T-cell (primary cell): ENCODE results near the gene DOCK9. TPM values are rescaled to one million over a fixed set of nuclear protein-coding genes. Genes with fewer than 3 reads are reported as not detected.

Source experiments
- ATAC-seq, 4 experiments: fragments of 200-7000 bp in 3 of 4; fragments of 150-1000 bp in 1 of 4; cut with Tn5 transposase; replicated peaks in 1 of 4; 1 replicate in 3 of 4; 2 replicates in 1 of 4; pipeline ENCODE4 v1.10.0; 2021; ENCODE audit warnings: moderate library complexity in 3 of 4, mild to moderate bottlenecking in 2 of 4, moderate number of reproducible peaks in 1 of 4
- CTCF ChIA-PET, 2 donors: fragments of 300-600 bp; sonication (Branson Sonifier 250); formaldehyde crosslinking; loops; one replicate each; lab custom pipeline; 2022; ENCODE audit warnings: antibody characterized with exemption in 2 of 2; lab: Charles Lee
- POLR2A ChIA-PET, 2 donors: fragments of 300-600 bp; sonication (Branson Sonifier 250); formaldehyde crosslinking; loops; one replicate each; lab custom pipeline; 2022; ENCODE audit warnings: antibody characterized with exemption in 2 of 2; lab: Charles Lee
- DNase-seq, 35 experiments: peaks; one replicate each; pipeline versions ENCODE4 v3.0.0 to v3.0.0-alpha.2; 2013 to 2023
- H3K27ac ChIP-seq: one replicate; pipeline ENCODE4 v1.5.1; 2013; ENCODE audit warnings: low read length
- H3K27me3 ChIP-seq, 2 experiments: replicated peaks in 1 of 2; 1 replicate in 1 of 2; 2 replicates in 1 of 2; pipeline versions ENCODE4 v1.6.1 to v1.7.0; 2013; ENCODE audit warnings: low read length in 1 of 2, mixed read lengths in 1 of 2; ENCODE audit not compliant: control insufficient read depth in 2 of 2, insufficient read depth in 2 of 2; ENCODE audit errors: extremely low read depth in 1 of 2
- H3K36me3 ChIP-seq, 2 donors: 1 replicate in 1 of 2; 2 replicates in 1 of 2; pipeline versions ENCODE4 v1.6.1 to v1.7.0; 2013; ENCODE audit warnings: low read length in 1 of 2; ENCODE audit not compliant: control insufficient read depth in 2 of 2, insufficient read depth in 1 of 2; ENCODE audit errors: extremely low read depth in 1 of 2
- H3K4me1 ChIP-seq, 2 experiments: 1 replicate in 1 of 2; 2 replicates in 1 of 2; pipeline versions ENCODE4 v1.6.1 to v1.7.0; 2013; ENCODE audit warnings: low read length in 2 of 2, mixed read lengths in 1 of 2; ENCODE audit not compliant: insufficient read depth in 2 of 2, control insufficient read depth in 1 of 2; ENCODE audit errors: extremely low read depth in 1 of 2
- H3K4me3 ChIP-seq, 2 donors: 1 replicate in 1 of 2; 2 replicates in 1 of 2; pipeline versions ENCODE4 v1.5.1 to v1.7.0; 2013; ENCODE audit warnings: mild to moderate bottlenecking in 2 of 2, low read length in 1 of 2, moderate library complexity in 1 of 2; ENCODE audit not compliant: control insufficient read depth in 1 of 2; ENCODE audit errors: extremely low read depth in 1 of 2
- H3K9me3 ChIP-seq: 2 replicates; pipeline ENCODE4 v1.7.0; 2013
- H3K27ac Mint-ChIP-seq, 2 donors: one replicate each; pipeline ENCODE4 v1.8.0; 2020 to 2021; ENCODE audit warnings: mild to moderate bottlenecking in 2 of 2, mixed read lengths in 2 of 2
- H3K27me3 Mint-ChIP-seq, 2 donors: one replicate each; pipeline ENCODE4 v1.8.0; 2021 to 2022; ENCODE audit warnings: mixed read lengths in 2 of 2
- H3K36me3 Mint-ChIP-seq: one replicate; pipeline ENCODE4 v1.8.0; 2021; ENCODE audit warnings: mixed read lengths
- H3K4me1 Mint-ChIP-seq, 3 donors: one replicate each; pipeline ENCODE4 v1.8.0; 2020 to 2022; ENCODE audit warnings: mixed read lengths in 3 of 3, mild to moderate bottlenecking in 1 of 3
- H3K4me3 Mint-ChIP-seq, 3 donors: one replicate each; pipeline ENCODE4 v1.8.0; 2020 to 2022; ENCODE audit warnings: mild to moderate bottlenecking in 3 of 3, mixed read lengths in 3 of 3, moderate library complexity in 3 of 3
- H3K9me3 Mint-ChIP-seq, 3 donors: one replicate each; pipeline ENCODE4 v1.8.0; 2020 to 2022; ENCODE audit warnings: mixed read lengths in 3 of 3
- WGBS: methylation state at CpG from one replicate; pipeline ENCODE4 v1.1.5; 2013; ENCODE audit warnings: missing lambda C conversion rate; ENCODE audit not compliant: insufficient coverage; 5-methylcytosine and 5-hydroxymethylcytosine counted together
- total RNA-seq, 35 experiments: library from RNA in 6 of 35; stranded (reverse) in 6 of 35; fragments of 120-200 nt in 1 of 35; gene quantifications; one replicate each; pipeline versions ENCODE4 v1.2.1 to v1.2.4 and lab custom pipeline; 2013 to 2026

Gene DOCK9
- total RNA-seq, 5 donors from 2014 or later (not counting 1 experiment from before 2014, with no cell fraction given), result 96.2 to 170 (median 162) TPM

GRCh38 chr13:98988780-98989179 lies 10.9 kb upstream of the DOCK9 start:
- peaks cover 0 to 2% of the 10 kb centered on the region in 2 experiments for H3K4me1 ChIP-seq
- H3K27ac ChIP-seq, result no peak overlapping the region
- no peaks in the 10 kb centered on the region for H3K9me3 Mint-ChIP-seq
- H3K36me3 ChIP-seq, result no peaks in the 10 kb centered on the region
- no peak overlapping the region for H3K4me3 ChIP-seq
- ChIA-PET POLR2A (no interaction called here), CTCF (no interaction called here)
- no peaks in the 10 kb centered on the region for H3K27me3 ChIP-seq
- no peaks in the 10 kb centered on the region for H3K9me3 ChIP-seq
- H3K4me3 Mint-ChIP-seq, result no peak overlapping the region
- no peaks in the 10 kb centered on the region for H3K27me3 Mint-ChIP-seq
- peaks cover 62 to 76% (median 72%) of the 10 kb centered on the region in 3 donors for H3K4me1 Mint-ChIP-seq
- peaks cover 24% of the 10 kb centered on the region for H3K36me3 Mint-ChIP-seq
- ATAC-seq (no peak), DNase-seq (no peak)
- 95% methylated on average over 6 of the region's 6 CpGs for WGBS
- H3K27ac Mint-ChIP-seq, result peak overlapping the region in 1 of 2 donors; percentile 79

DNA sequence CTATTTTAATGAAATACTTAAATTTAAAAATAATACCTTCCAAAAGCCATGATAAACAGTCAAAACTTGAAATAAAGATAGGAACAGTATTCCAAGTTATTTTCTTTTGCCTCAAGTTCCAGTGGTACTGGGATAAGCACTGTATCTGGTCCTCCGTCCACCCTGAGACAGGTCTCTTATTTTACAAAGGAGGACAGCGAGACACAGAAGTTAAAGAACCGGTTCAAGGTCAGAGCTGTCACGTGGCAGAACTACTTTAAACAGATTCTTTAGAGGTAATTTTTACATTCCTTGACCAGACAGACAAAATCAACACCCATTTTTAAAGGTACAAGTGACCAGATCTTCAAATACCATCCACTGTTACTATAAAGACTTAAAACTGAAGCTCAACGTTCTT lies 10.4 kb upstream of the DOCK9 start:
- ChIA-PET CTCF (no interaction called here), POLR2A (no interaction called here)
- Histone ChIP-seq H3K27ac (no peak overlapping the region), H3K4me3 (no peak overlapping the region), H3K4me1 (peaks cover 2 to 4% of the 10 kb centered on the region in 2 experiments), H3K27me3 (no peaks in the 10 kb centered on the region), H3K36me3 (no peaks in the 10 kb centered on the region), H3K9me3 (no peaks in the 10 kb centered on the region)
- H3K4me3 Mint-ChIP-seq, result no peak overlapping the region
- 100% methylated on average over 1 of the region's 5 CpGs for WGBS
- DNase-seq, result no peak
- H3K27ac Mint-ChIP-seq, result peak overlapping the region in 1 of 2 donors; percentile 79
- ATAC-seq, result no peak
- no peaks in the 10 kb centered on the region for H3K9me3 Mint-ChIP-seq
- H3K27me3 Mint-ChIP-seq, result no peaks in the 10 kb centered on the region
- peaks cover 22% of the 10 kb centered on the region for H3K36me3 Mint-ChIP-seq
- peaks cover 61 to 74% (median 72%) of the 10 kb centered on the region in 3 donors for H3K4me1 Mint-ChIP-seq

DNA sequence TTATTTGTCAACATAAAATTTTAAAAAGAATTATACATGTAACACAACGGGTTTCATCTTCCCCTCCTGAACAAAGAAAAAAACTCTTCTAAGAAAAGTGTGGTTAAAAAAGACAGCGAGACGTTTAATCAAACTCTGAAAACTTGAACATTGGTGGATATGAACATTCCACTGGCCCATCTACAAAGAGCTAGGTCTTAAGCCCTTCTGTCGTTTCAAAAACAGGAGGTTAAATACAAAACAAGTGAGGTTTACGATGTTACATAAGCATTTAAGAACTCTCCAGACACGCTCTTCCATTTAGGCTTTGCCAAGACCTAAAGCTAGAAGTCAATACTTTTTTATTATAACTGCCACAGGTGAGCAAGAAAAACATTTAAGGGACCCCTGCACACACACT lies 9.4 kb upstream of the DOCK9 start:
- ChIA-PET CTCF (interaction anchor here (0.5 to 1.1 kb wide), 4 partner anchors 40 to 55 kb away, joined by 3 to 8 read pairs (median 6); no protein-coding TSS in a partner anchor), POLR2A (interaction anchor here in 1 of 2 donors (0.7 kb wide), 1 partner anchor 58 kb away, joined by 4 read pairs; no protein-coding TSS in a partner anchor)
- WGBS, result 83% methylated on average over 1 of the region's 6 CpGs
- no peaks in the 10 kb centered on the region for H3K9me3 ChIP-seq
- H3K4me1 ChIP-seq, result peaks cover 3 to 8% of the 10 kb centered on the region in 2 experiments
- H3K36me3 Mint-ChIP-seq, result peaks cover 15% of the 10 kb centered on the region
- no peak overlapping the region for H3K27ac ChIP-seq
- ATAC-seq (peak in 2 of 4 experiments; percentile 44 to 71), DNase-seq (peak in 1 of 35 experiments; percentile 25)
- no peaks in the 10 kb centered on the region for H3K27me3 Mint-ChIP-seq
- H3K4me3 ChIP-seq, result no peak overlapping the region
- peaks cover 61 to 75% (median 72%) of the 10 kb centered on the region in 3 donors for H3K4me1 Mint-ChIP-seq
- no peaks in the 10 kb centered on the region for H3K36me3 ChIP-seq
- no peaks in the 10 kb centered on the region for H3K9me3 Mint-ChIP-seq
- H3K4me3 Mint-ChIP-seq, result peak overlapping the region in 1 of 3 donors; percentile 24
- H3K27me3 ChIP-seq, result no peaks in the 10 kb centered on the region
- peak overlapping the region; percentile 47 to 73 for H3K27ac Mint-ChIP-seq

GRCh38 chr13:98986226-98986846 lies 8.5 kb upstream of the DOCK9 start:
- no peak for ATAC-seq
- 100% methylated on average over 4 of the region's 8 CpGs for WGBS
- peaks cover 63 to 79% (median 79%) of the 10 kb centered on the region in 3 donors for H3K4me1 Mint-ChIP-seq
- no peaks in the 10 kb centered on the region for H3K27me3 Mint-ChIP-seq
- H3K27ac ChIP-seq, result no peak overlapping the region
- DNase-seq, result no peak
- H3K27me3 ChIP-seq, result no peaks in the 10 kb centered on the region
- H3K36me3 Mint-ChIP-seq, result peaks cover 14% of the 10 kb centered on the region
- CTCF ChIA-PET, result interaction anchor here in 1 of 2 donors (0.6 kb wide), 1 partner anchor 436 kb away, joined by 3 read pairs; no protein-coding TSS in a partner anchor
- H3K27ac Mint-ChIP-seq, result peak overlapping the region; percentile 20 to 55
- no peaks in the 10 kb centered on the region for H3K9me3 Mint-ChIP-seq
- no peaks in the 10 kb centered on the region for H3K36me3 ChIP-seq
- H3K9me3 ChIP-seq, result no peaks in the 10 kb centered on the region
- no peak overlapping the region for H3K4me3 Mint-ChIP-seq
- no peak overlapping the region for H3K4me3 ChIP-seq
- POLR2A ChIA-PET, result interaction anchor here (0.6 to 1.1 kb wide), 3 partner anchors 55 to 541 kb away, joined by 3 to 4 read pairs (median 3); no protein-coding TSS in a partner anchor
- H3K4me1 ChIP-seq, result peaks cover 13 to 15% of the 10 kb centered on the region in 2 experiments

DNA sequence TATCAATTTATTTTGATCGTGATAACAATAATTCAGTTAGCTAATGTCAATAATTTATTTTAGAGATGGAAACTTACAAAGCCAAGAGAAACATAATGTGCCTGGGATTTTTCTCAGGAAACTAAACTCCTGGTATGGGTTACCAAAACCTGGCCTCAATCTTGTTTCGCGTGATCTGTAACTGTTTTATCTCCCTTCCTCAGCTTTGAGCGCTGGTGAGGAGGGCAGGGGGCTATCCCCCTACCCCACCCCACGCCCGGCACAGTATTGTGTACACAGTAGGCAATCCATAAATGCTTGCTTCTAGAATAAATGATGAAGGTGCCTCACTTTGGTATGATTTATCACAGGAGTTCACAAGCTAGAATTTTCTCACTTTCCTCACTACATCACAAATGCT lies 7.7 kb upstream of the DOCK9 start:
- Histone ChIP-seq H3K4me3 (no peak overlapping the region), H3K36me3 (no peaks in the 10 kb centered on the region), H3K27ac (no peak overlapping the region), H3K27me3 (no peaks in the 10 kb centered on the region), H3K9me3 (no peaks in the 10 kb centered on the region), H3K4me1 (peaks cover 15% of the 10 kb centered on the region in 2 experiments)
- H3K4me1 Mint-ChIP-seq, result peaks cover 69 to 85% (median 81%) of the 10 kb centered on the region in 3 donors
- peaks cover 11% of the 10 kb centered on the region for H3K36me3 Mint-ChIP-seq
- ATAC-seq, result no peak
- H3K9me3 Mint-ChIP-seq, result no peaks in the 10 kb centered on the region
- H3K27ac Mint-ChIP-seq, result no peak overlapping the region
- CTCF ChIA-PET, result interaction anchor here in 1 of 2 donors (0.7 to 1.0 kb wide), 2 partner anchors 9 to 20 kb away, joined by 3 to 4 read pairs; no protein-coding TSS in a partner anchor
- no peak for DNase-seq
- POLR2A ChIA-PET, result interaction anchor here (0.6 to 1.1 kb wide), 2 partner anchors 55 to 135 kb away, joined by 3 to 4 read pairs; no protein-coding TSS in a partner anchor
- H3K4me3 Mint-ChIP-seq, result no peak overlapping the region
- 100% methylated on average over 3 of the region's 6 CpGs for WGBS
- H3K27me3 Mint-ChIP-seq, result no peaks in the 10 kb centered on the region

GRCh38 chr13:98984983-98985382 lies 7.1 kb upstream of the DOCK9 start:
- Mint-ChIP-seq H3K27me3 (no peaks in the 10 kb centered on the region), H3K9me3 (no peaks in the 10 kb centered on the region), H3K4me3 (no peak overlapping the region), H3K36me3 (peaks cover 5% of the 10 kb centered on the region), H3K27ac (no peak overlapping the region), H3K4me1 (peaks cover 68 to 84% (median 81%) of the 10 kb centered on the region in 3 donors)
- ChIA-PET POLR2A (interaction anchor here (0.6 to 1.1 kb wide), 2 partner anchors 82 to 135 kb away, joined by 3 read pairs; no protein-coding TSS in a partner anchor), CTCF (interaction anchor here (0.7 to 1.0 kb wide), 3 partner anchors 10 to 38 kb away, joined by 3 to 4 read pairs (median 3); no protein-coding TSS in a partner anchor)
- WGBS, result 100% methylated on average over 1 of the region's 4 CpGs
- no peak for DNase-seq
- H3K36me3 ChIP-seq, result no peaks in the 10 kb centered on the region
- no peak for ATAC-seq
- H3K27me3 ChIP-seq, result no peaks in the 10 kb centered on the region
- no peaks in the 10 kb centered on the region for H3K9me3 ChIP-seq
- H3K4me3 ChIP-seq, result no peak overlapping the region
- no peak overlapping the region for H3K27ac ChIP-seq
- peaks cover 15% of the 10 kb centered on the region in 2 experiments for H3K4me1 ChIP-seq
